ELR (cell line): ENCODE data around the gene TSPY1.
"Not testable (repeated sequence)": the region's sequence is repeated elsewhere in the genome, so short reads cannot be mapped to it uniquely, and the experiment has no call there.

Experiments
- DNase-seq: peaks from one replicate; pipeline ENCODE4 v3.0.0-alpha.2; 2015; ENCODE audit warnings: low read depth

Gene TSPY1, protein sequence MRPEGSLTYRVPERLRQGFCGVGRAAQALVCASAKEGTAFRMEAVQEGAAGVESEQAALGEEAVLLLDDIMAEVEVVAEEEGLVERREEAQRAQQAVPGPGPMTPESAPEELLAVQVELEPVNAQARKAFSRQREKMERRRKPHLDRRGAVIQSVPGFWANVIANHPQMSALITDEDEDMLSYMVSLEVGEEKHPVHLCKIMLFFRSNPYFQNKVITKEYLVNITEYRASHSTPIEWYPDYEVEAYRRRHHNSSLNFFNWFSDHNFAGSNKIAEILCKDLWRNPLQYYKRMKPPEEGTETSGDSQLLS

GRCh38 chrY:9466655-9467054, at the start of gene TSPY1:
Gene TSPY1 (plus strand): TSS chrY:9466955. CDS start chrY:9467001, 46 bp downstream.
- DNase-seq = not testable (repeated sequence)

GRCh38 chrY:9486967-9487366, 20.2 kb downstream of the TSPY1 start, which contains the start of gene TSPY9:
Gene TSPY9 (plus strand): TSS chrY:9487267. CDS start chrY:9487313, 46 bp downstream.
- not testable (repeated sequence) for DNase-seq

GRCh38 chrY:9504396-9504795, 37.6 kb downstream of the TSPY1 start:
- DNase-seq = not testable (repeated sequence)

DNA sequence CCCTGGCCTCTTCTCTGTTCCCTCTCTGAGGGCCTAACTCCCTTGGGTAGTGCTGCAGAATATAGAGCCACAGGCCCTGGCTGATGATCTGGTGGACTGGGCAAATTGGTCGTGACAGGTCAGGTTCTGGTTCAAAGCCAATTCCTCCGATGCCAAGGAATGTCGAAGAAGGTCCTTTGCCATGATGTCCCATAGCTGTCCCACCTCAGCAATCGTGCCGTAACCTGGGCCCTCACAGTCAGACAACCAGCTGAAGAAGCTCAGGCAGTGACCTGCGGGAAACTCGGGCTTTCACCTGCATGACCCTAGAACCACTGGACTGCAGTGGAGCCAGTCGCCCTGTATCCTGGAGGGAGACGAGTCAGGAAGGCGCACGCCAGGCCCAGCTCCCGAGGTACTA, 49.5 kb downstream of the TSPY1 start:
- DNase-seq = not testable (repeated sequence)
